Glutamatergic neuron (in vitro differentiated cells): Measurements from ENCODE around the gene WWOX. TPM values are rescaled to one million over a fixed set of nuclear protein-coding genes. Genes with fewer than 3 reads are reported as not detected.

Experiments used
- DNase-seq: peaks from one replicate; pipeline ENCODE4 v3.0.0; 2022
- H3K27ac Mint-ChIP-seq: one replicate; pipeline ENCODE4 v1.8.0; 2020; ENCODE audit warnings: mild to moderate bottlenecking, mixed read lengths, inconsistent platforms; ENCODE audit not compliant: unreplicated experiment
- H3K27me3 Mint-ChIP-seq: one replicate; pipeline ENCODE4 v1.8.0; 2020; ENCODE audit warnings: mild to moderate bottlenecking, moderate library complexity, mixed read lengths, inconsistent platforms; ENCODE audit not compliant: unreplicated experiment
- H3K36me3 Mint-ChIP-seq: one replicate; pipeline ENCODE4 v1.8.0; 2020; ENCODE audit warnings: mild to moderate bottlenecking, mixed read lengths, inconsistent platforms; ENCODE audit not compliant: unreplicated experiment
- H3K4me1 Mint-ChIP-seq: one replicate; pipeline ENCODE4 v1.8.0; 2020; ENCODE audit warnings: mild to moderate bottlenecking, low read depth, mixed read lengths, inconsistent platforms; ENCODE audit not compliant: unreplicated experiment
- H3K4me3 Mint-ChIP-seq: one replicate; pipeline ENCODE4 v1.8.0; 2020; ENCODE audit warnings: mild to moderate bottlenecking, mixed read lengths, inconsistent platforms; ENCODE audit not compliant: unreplicated experiment
- H3K9me3 Mint-ChIP-seq: one replicate; pipeline ENCODE4 v1.8.0; 2020; ENCODE audit warnings: mild to moderate bottlenecking, moderate library complexity, mixed read lengths, inconsistent platforms; ENCODE audit not compliant: unreplicated experiment
- total RNA-seq: library from RNA; stranded (reverse); fragmentation: NEBNext Ultra II Directional; extraction: Animal tissue kit (Norgen Biotek cat#: 25700); gene quantifications from one replicate; pipeline ENCODE4 v1.2.1, GENCODE V29; 2021; ENCODE audit not compliant: unreplicated experiment
- TF ChIP-seq, protein P1 (sequence below): fragments of 200-600 bp; sonication (generic); IDR thresholded peaks from one replicate; pipeline ENCODE4 v1.5.0; 2021; ENCODE audit not compliant: partially characterized antibody, unreplicated experiment

The WWOX gene
- total RNA-seq, 1 donor from 2014 or later = 10.3 TPM

DNA sequence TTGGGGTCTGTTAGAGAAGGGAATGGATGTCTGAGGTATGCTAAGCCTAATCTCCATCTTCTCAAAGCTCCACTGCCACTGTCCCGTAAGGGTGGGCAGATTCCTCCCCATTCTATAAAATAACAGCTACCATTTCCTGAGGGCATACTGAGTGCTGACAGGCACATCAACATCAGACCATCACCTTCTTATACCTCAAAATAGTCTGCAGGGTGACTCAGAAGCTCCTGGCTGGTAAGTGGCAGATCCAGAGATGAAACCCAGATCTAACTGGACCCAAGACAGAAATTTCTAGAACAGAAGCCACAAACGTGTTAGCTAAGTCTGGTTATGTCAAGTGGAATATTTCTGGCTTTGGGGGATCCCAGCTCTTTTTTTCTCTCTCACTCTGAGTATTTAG, 548.0 kb downstream of the WWOX start:
- Mint-ChIP-seq H3K4me3 (no peak overlapping the region), H3K27me3 (no peaks in the 10 kb centered on the region), H3K27ac (no peak overlapping the region), H3K36me3 (peaks cover 8% of the 10 kb centered on the region), H3K4me1 (no peaks in the 10 kb centered on the region), H3K9me3 (peaks cover 1% of the 10 kb centered on the region)
- DNase-seq = no peak
- TF ChIP-seq, protein P1, sequence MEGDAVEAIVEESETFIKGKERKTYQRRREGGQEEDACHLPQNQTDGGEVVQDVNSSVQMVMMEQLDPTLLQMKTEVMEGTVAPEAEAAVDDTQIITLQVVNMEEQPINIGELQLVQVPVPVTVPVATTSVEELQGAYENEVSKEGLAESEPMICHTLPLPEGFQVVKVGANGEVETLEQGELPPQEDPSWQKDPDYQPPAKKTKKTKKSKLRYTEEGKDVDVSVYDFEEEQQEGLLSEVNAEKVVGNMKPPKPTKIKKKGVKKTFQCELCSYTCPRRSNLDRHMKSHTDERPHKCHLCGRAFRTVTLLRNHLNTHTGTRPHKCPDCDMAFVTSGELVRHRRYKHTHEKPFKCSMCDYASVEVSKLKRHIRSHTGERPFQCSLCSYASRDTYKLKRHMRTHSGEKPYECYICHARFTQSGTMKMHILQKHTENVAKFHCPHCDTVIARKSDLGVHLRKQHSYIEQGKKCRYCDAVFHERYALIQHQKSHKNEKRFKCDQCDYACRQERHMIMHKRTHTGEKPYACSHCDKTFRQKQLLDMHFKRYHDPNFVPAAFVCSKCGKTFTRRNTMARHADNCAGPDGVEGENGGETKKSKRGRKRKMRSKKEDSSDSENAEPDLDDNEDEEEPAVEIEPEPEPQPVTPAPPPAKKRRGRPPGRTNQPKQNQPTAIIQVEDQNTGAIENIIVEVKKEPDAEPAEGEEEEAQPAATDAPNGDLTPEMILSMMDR = no peak

DNA sequence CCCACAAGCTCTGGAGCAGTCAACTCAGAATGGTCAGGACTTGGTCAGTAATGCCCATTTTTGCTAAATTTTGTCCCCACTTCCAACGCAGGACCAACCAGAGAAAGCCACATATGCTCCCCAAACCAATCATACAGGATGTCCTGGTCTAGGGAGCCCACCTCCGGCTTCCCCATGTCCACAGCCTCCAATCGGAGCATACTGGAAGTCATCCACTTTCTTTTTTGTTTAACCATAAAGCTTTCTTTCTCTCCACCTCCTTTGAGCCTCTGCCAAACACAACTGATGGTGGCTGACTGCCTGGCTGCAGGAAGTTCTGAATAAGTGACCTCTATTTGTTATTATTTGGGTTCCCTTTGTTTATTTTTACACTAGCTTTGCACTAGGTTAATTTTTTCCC, 549.1 kb downstream of the WWOX start:
- TF ChIP-seq, protein P1 = no peak
- H3K27ac Mint-ChIP-seq = no peak overlapping the region

DNA sequence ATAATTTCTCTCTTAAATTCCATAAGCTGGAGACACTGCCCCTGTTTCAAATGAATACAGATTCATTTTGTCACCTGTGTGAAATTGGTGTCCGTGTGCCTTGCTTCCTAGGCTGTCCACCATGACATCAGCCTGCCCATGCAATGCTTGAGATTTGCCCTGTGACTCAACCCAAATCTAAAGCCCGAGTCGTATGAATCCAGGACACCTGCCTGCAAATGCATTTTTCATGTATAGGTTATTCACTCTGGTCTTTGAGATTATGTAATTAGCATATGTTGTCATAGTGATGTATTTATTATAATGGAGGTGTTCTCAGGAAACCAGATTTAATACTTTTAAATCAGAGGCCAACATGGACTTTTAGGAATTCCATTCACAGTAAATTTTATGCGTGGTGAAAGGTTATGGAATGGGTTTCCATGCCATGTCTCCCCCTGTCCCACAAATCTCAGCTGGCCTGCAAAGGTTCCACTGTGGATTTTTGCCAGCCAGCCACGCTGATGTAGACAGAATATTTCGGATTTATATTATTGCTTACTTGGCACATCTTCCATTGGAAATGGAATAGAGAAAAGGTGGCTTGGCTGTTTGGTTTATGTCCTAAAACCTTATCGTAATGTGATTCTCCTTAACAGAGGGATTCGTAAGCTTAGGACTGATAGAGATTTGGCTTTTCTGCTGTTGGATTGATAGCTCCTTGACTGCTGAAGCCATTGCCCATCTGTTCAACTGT, 551.1 kb downstream of the WWOX start:
- TF ChIP-seq, protein P1 = no peak
- Mint-ChIP-seq H3K4me3 (no peak overlapping the region), H3K27ac (no peak overlapping the region)

More for the DNA sequence above, 549.1 kb downstream of the WWOX start:
- DNase-seq = no peak
- Mint-ChIP-seq H3K4me3 (no peak overlapping the region), H3K9me3 (peaks cover 1% of the 10 kb centered on the region), H3K36me3 (peaks cover 8% of the 10 kb centered on the region), H3K4me1 (no peaks in the 10 kb centered on the region), H3K27me3 (no peaks in the 10 kb centered on the region)

DNA sequence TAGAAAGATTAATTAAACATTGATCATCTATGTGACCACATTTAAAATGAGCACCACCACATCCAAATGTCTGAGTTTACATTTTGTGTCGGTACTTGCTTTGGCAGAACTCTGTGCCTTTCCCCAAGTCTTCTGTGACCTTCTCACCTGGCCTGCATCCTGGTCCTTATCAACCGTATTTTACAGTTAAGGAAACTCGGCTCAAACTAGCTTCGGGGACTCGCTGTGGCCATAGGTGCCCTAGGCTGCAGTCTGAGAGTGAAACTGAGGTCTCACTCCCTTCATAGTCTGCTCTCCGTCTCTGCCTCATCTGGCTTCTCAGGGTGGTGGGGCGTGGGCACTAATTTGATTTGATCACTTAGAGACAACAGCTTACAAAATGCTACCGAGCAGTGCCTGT, 555.5 kb downstream of the WWOX start:
- Mint-ChIP-seq H3K4me1 (peaks cover 3% of the 10 kb centered on the region), H3K27me3 (peaks cover 3% of the 10 kb centered on the region), H3K27ac (no peak overlapping the region), H3K36me3 (peaks cover 4% of the 10 kb centered on the region), H3K4me3 (no peak overlapping the region), H3K9me3 (peaks cover 2% of the 10 kb centered on the region)
- no peak for DNase-seq
- TF ChIP-seq, protein P1 = no peak

More for the DNA sequence above, 551.1 kb downstream of the WWOX start:
- DNase-seq = no peak
- no peaks in the 10 kb centered on the region for H3K4me1 Mint-ChIP-seq
- peaks cover 1% of the 10 kb centered on the region for H3K9me3 Mint-ChIP-seq
- peaks cover 8% of the 10 kb centered on the region for H3K36me3 Mint-ChIP-seq
- no peaks in the 10 kb centered on the region for H3K27me3 Mint-ChIP-seq

DNA sequence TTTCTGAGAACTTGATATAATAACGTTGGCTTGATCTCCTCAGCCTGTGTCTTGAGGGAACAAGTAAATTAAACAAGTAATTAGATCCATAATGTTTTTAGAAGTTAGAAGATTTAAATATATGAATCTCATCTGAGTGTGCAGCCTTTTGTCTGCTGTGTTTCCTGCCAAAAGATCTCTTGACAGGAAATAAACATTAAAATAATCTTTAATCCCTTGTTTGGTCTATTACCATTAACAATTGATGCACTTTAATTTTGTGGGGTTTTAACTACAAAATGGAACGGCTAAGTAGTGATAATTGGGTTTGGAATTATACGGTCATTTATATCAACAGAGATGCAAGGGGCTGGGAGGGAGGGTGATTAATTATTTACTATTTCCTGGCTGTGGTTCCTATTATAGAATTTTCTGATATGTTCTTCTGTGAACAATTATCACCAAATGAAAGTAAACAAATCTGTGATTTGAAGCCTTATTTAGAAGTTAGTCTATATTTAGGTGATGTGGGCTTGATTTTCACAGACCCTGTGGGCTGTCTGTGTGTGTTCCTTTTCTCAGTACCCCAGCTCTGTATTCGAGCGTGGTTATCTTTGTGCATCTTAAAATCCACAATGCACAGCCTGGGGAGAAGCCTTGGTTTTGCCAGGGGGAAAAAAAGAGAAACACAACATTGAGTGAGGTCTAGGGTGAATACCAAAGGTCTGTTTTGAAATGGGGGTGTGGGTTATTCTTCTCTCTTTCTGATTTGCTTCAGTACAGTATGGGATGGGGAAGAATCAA, 556.1 kb downstream of the WWOX start:
- no peak overlapping the region for H3K27ac Mint-ChIP-seq
- H3K36me3 Mint-ChIP-seq = peaks cover 4% of the 10 kb centered on the region
- no peak overlapping the region for H3K4me3 Mint-ChIP-seq

More for the DNA sequence above, 556.1 kb downstream of the WWOX start:
- TF ChIP-seq, protein P1 = no peak
- Mint-ChIP-seq H3K9me3 (peaks cover 2% of the 10 kb centered on the region), H3K27me3 (peaks cover 3% of the 10 kb centered on the region), H3K4me1 (peaks cover 3% of the 10 kb centered on the region)
- DNase-seq = no peak
